Loucy (cell line): Measurements from ENCODE around the gene LHFPL4.

Experiments used
- H2AFZ ChIP-seq: fragments of 200-600 bp; sonication (generic); 2 replicates; pipeline ENCODE4 v1.6.0; 2016; ENCODE audit warnings: antibody characterized with exemption, mild to moderate bottlenecking, low read length, moderate library complexity
- H3F3A ChIP-seq: fragments of 200-600 bp; 2 replicates; pipeline ENCODE4 v1.6.0; 2016; ENCODE audit warnings: antibody characterized with exemption, low read depth, mild to moderate bottlenecking
- H3K27me3 ChIP-seq: fragments of 200-600 bp; sonication (generic); 2 replicates; pipeline ENCODE4 v1.6.1; 2014; ENCODE audit warnings: low read length, mild to moderate bottlenecking; ENCODE audit not compliant: insufficient read depth, poor library complexity, severe bottlenecking
- H3K36me3 ChIP-seq: fragments of 200-600 bp; sonication (generic); 2 replicates; pipeline ENCODE4 v1.6.1; 2016; ENCODE audit warnings: low read length; ENCODE audit not compliant: insufficient read depth
- H3K4me1 ChIP-seq: fragments of 200-600 bp; sonication (generic); 2 replicates; pipeline ENCODE4 v1.5.1; 2014; ENCODE audit warnings: low read length, mild to moderate bottlenecking; ENCODE audit not compliant: insufficient read depth, poor library complexity, severe bottlenecking
- H3K4me2 ChIP-seq: fragments of 200-600 bp; sonication (generic); 2 replicates; pipeline ENCODE4 v1.6.0; 2014; ENCODE audit warnings: antibody characterized with exemption, low read length, low read depth, mild to moderate bottlenecking; ENCODE audit not compliant: poor library complexity, severe bottlenecking
- H3K4me3 ChIP-seq: fragments of 200-600 bp; sonication (generic); 2 replicates; pipeline ENCODE4 v1.5.1; 2014; ENCODE audit warnings: low read length, mild to moderate bottlenecking, mixed read lengths; ENCODE audit not compliant: poor library complexity, severe bottlenecking
- H3K79me2 ChIP-seq: fragments of 200-600 bp; sonication (generic); 2 replicates; pipeline ENCODE4 v1.6.1; 2014; ENCODE audit warnings: low read length; ENCODE audit not compliant: insufficient read depth
- H3K9ac ChIP-seq: fragments of 200-600 bp; sonication (generic); 2 replicates; pipeline ENCODE4 v1.6.0; 2014; ENCODE audit warnings: mild to moderate bottlenecking, low read depth, low read length, moderate library complexity; ENCODE audit not compliant: poor library complexity, severe bottlenecking
- H3K9me2 ChIP-seq: fragments of 200-600 bp; sonication (generic); replicated peaks from 2 replicates; pipeline ENCODE4 v1.6.1; 2016; ENCODE audit warnings: low read depth, low read length, mixed read lengths
- H3K9me3 ChIP-seq: fragments of 200-600 bp; sonication (generic); 2 replicates; pipeline ENCODE4 v1.6.1; 2014; ENCODE audit warnings: mild to moderate bottlenecking, antibody characterized with exemption, low read length, low read depth; ENCODE audit not compliant: insufficient read depth
- H4K20me1 ChIP-seq: fragments of 200-600 bp; sonication (generic); 2 replicates; pipeline ENCODE4 v1.6.0; 2014; ENCODE audit warnings: antibody characterized with exemption, low read length, mild to moderate bottlenecking; ENCODE audit not compliant: insufficient read depth, poor library complexity, severe bottlenecking
- EZH2phosphoT487 ChIP-seq: fragments of 200-600 bp; IDR thresholded peaks from 2 replicates; pipeline ENCODE4 v1.6.1; 2018; ENCODE audit warnings: antibody characterized with exemption, mild to moderate bottlenecking, moderate library complexity, borderline replicate concordance
- TF ChIP-seq, protein P1 (sequence below): fragments of 200-600 bp; sonication (generic); conservative IDR thresholded peaks from 2 replicates; pipeline ENCODE4 v1.5.1; 2014; ENCODE audit warnings: mild to moderate bottlenecking, antibody characterized with exemption, low read length

Gene LHFPL4

DNA sequence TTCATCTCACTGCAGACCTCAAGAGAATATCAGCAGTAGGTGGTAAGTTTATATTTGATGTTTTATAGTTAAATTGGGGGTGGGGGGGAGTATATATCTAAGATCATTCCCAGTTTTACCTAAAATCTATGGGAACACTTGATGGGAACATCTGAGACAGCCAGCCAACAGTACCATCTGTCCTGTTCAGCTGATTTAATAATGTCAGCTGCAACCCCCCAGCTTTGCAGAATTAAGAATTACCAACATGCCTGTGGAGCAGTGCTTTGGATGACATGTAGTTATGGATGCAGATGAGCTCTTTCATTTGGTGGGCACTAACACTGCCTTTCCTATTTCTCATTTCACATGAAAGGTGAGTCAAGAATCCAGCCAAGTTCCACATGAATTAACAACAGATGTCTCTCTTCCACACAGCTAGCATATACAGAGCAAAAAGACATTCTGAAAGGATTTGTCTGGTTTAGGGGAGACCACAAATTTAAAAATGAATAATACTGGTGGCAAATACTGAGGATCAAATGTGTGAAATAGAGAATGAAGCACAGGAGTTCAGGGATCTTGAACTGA, 80.0 kb downstream of the LHFPL4 start:
- no peak overlapping the region for H2AFZ ChIP-seq
- peaks cover 94% of the 10 kb centered on the region; the same call in 1 of the 2 replicates for H3K36me3 ChIP-seq
- no peaks in the 10 kb centered on the region for H3K9me2 ChIP-seq
- no peak overlapping the region for H3K4me3 ChIP-seq
- no peak overlapping the region for H3K4me2 ChIP-seq
- no peaks in the 10 kb centered on the region for H3K9me3 ChIP-seq
- no peaks in the 10 kb centered on the region for H3K4me1 ChIP-seq
- H3K79me2 ChIP-seq = no peaks in the 10 kb centered on the region
- no peak for TF ChIP-seq EZH2phosphoT487
- TF ChIP-seq, protein P1, sequence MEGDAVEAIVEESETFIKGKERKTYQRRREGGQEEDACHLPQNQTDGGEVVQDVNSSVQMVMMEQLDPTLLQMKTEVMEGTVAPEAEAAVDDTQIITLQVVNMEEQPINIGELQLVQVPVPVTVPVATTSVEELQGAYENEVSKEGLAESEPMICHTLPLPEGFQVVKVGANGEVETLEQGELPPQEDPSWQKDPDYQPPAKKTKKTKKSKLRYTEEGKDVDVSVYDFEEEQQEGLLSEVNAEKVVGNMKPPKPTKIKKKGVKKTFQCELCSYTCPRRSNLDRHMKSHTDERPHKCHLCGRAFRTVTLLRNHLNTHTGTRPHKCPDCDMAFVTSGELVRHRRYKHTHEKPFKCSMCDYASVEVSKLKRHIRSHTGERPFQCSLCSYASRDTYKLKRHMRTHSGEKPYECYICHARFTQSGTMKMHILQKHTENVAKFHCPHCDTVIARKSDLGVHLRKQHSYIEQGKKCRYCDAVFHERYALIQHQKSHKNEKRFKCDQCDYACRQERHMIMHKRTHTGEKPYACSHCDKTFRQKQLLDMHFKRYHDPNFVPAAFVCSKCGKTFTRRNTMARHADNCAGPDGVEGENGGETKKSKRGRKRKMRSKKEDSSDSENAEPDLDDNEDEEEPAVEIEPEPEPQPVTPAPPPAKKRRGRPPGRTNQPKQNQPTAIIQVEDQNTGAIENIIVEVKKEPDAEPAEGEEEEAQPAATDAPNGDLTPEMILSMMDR = no peak
- no peak overlapping the region for H3K9ac ChIP-seq
- no peaks in the 10 kb centered on the region for H3F3A ChIP-seq
- H3K27me3 ChIP-seq = no peaks in the 10 kb centered on the region
- no peaks in the 10 kb centered on the region for H4K20me1 ChIP-seq

DNA sequence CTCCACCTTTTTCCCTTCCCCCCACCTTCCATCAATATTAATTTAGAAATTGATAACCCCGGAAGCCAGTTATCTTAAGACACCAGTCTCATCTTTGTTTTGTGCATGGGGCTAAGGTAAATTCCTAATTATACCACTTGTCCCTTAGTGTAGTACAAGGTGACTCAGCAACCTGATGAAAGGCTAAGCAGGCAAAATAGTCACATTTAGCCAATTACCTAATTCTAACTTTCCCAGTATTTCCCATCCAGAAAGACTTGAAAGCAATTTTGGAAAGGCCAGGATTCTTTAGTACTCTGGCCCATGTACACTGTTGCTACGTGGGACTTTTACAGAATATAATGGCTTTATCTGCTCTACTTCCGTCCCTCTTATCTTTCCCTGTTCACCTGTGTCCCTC, 83.6 kb downstream of the LHFPL4 start:
- TF ChIP-seq, protein P1 = no peak
- TF ChIP-seq EZH2phosphoT487 = no peak

GRCh38 chr3:9468460-9468859, 85.2 kb downstream of the LHFPL4 start:
- Histone ChIP-seq H3K9me2 (no peaks in the 10 kb centered on the region), H3K9me3 (no peaks in the 10 kb centered on the region), H4K20me1 (no peaks in the 10 kb centered on the region), H3K9ac (no peak overlapping the region), H3K4me3 (no peak overlapping the region), H3K4me1 (no peaks in the 10 kb centered on the region), H3K79me2 (no peaks in the 10 kb centered on the region), H3K4me2 (no peak overlapping the region), H3K27me3 (no peaks in the 10 kb centered on the region), H2AFZ (no peak overlapping the region), H3K36me3 (peaks cover 98% of the 10 kb centered on the region; the same call in 1 of the 2 replicates), H3F3A (no peaks in the 10 kb centered on the region)
- TF ChIP-seq, protein P1 = no peak
- no peak for TF ChIP-seq EZH2phosphoT487

More for the DNA sequence above, 83.6 kb downstream of the LHFPL4 start:
- no peak overlapping the region for H3K4me3 ChIP-seq
- no peaks in the 10 kb centered on the region for H3K9me3 ChIP-seq
- H3K4me2 ChIP-seq = no peak overlapping the region
- H3F3A ChIP-seq = no peaks in the 10 kb centered on the region
- H3K9me2 ChIP-seq = no peaks in the 10 kb centered on the region
- H3K36me3 ChIP-seq = peaks cover 98% of the 10 kb centered on the region; the same call in 1 of the 2 replicates
- H3K27me3 ChIP-seq = no peaks in the 10 kb centered on the region
- no peaks in the 10 kb centered on the region for H3K79me2 ChIP-seq
- no peak overlapping the region for H3K9ac ChIP-seq
- no peak overlapping the region for H2AFZ ChIP-seq
- no peaks in the 10 kb centered on the region for H4K20me1 ChIP-seq
- H3K4me1 ChIP-seq = no peaks in the 10 kb centered on the region
